GM21423 (cell line): ENCODE results near the gene AFDN.

Experiments
- ATAC-seq: cut with Tn5 transposase; IDR thresholded peaks from one replicate; pipeline ENCODE4 v1.9.1; 2021; ENCODE audit warnings: mild to moderate bottlenecking, moderate library complexity; ENCODE audit not compliant: unreplicated experiment

AFDN gene

GRCh38 chr6:167811442-167812087 is 15.1 kb upstream of the AFDN start:
- ATAC-seq: no peak

- no peak for ATAC-seq
Measured at GRCh38 chr6:167812088-167812487, 14.6 kb upstream of the AFDN start.

GRCh38 chr6:167815296-167815980 is 11.3 kb upstream of the AFDN start:
- ATAC-seq: no peak

- no peak for ATAC-seq
Measured at GRCh38 chr6:167817016-167817415, 9.7 kb upstream of the AFDN start.

- ATAC-seq: no peak
Measured at GRCh38 chr6:167817729-167818128, 9.0 kb upstream of the AFDN start.

GRCh38 chr6:167819576-167819975 is 7.1 kb upstream of the AFDN start:
- ATAC-seq: no peak

- no peak for ATAC-seq
Measured at GRCh38 chr6:167820681-167821080, 6.0 kb upstream of the AFDN start.

- no peak for ATAC-seq
Measured at GRCh38 chr6:167824591-167825331, 1.9 kb upstream of the AFDN start.

GRCh38 chr6:167825332-167826229 is 1.1 kb upstream of the AFDN start:
- ATAC-seq: no peak

- ATAC-seq: peak; percentile 69
Measured at GRCh38 chr6:167826230-167826895, 348 bp upstream of the AFDN start.

- peak; percentile 27 for ATAC-seq
Measured at GRCh38 chr6:167827583-167828324, 1.0 kb downstream of the AFDN start.

GRCh38 chr6:167828325-167828956 is 1.7 kb downstream of the AFDN start:
- ATAC-seq: no peak

- ATAC-seq: no peak
Measured at GRCh38 chr6:167829513-167829912, 2.8 kb downstream of the AFDN start.

- ATAC-seq: no peak
Measured at GRCh38 chr6:167831281-167831828, 4.6 kb downstream of the AFDN start.

GRCh38 chr6:167832497-167833395 is 6.0 kb downstream of the AFDN start:
- ATAC-seq: peak; percentile 46

- peak; percentile 15 for ATAC-seq
Measured at GRCh38 chr6:167833396-167833763, 6.7 kb downstream of the AFDN start.

- no peak for ATAC-seq
Measured at GRCh38 chr6:167835260-167835659, 8.5 kb downstream of the AFDN start.

- ATAC-seq: no peak
Measured at GRCh38 chr6:167836721-167837120, 10.0 kb downstream of the AFDN start.
